Loucy (cell line): Measurements from ENCODE around the gene FOXO6.

Experiments used
- EZH2phosphoT487 ChIP-seq: fragments of 200-600 bp; IDR thresholded peaks from 2 replicates; pipeline ENCODE4 v1.6.1; 2018; ENCODE audit warnings: antibody characterized with exemption, mild to moderate bottlenecking, moderate library complexity, borderline replicate concordance
- TF ChIP-seq, protein P1 (sequence below): fragments of 200-600 bp; sonication (generic); conservative IDR thresholded peaks from 2 replicates; pipeline ENCODE4 v1.5.1; 2014; ENCODE audit warnings: mild to moderate bottlenecking, antibody characterized with exemption, low read length

GRCh38 chr1:41411229-41411628, 50.0 kb downstream of the FOXO6 start:
- TF ChIP-seq, protein P1, sequence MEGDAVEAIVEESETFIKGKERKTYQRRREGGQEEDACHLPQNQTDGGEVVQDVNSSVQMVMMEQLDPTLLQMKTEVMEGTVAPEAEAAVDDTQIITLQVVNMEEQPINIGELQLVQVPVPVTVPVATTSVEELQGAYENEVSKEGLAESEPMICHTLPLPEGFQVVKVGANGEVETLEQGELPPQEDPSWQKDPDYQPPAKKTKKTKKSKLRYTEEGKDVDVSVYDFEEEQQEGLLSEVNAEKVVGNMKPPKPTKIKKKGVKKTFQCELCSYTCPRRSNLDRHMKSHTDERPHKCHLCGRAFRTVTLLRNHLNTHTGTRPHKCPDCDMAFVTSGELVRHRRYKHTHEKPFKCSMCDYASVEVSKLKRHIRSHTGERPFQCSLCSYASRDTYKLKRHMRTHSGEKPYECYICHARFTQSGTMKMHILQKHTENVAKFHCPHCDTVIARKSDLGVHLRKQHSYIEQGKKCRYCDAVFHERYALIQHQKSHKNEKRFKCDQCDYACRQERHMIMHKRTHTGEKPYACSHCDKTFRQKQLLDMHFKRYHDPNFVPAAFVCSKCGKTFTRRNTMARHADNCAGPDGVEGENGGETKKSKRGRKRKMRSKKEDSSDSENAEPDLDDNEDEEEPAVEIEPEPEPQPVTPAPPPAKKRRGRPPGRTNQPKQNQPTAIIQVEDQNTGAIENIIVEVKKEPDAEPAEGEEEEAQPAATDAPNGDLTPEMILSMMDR = no peak
- no peak for TF ChIP-seq EZH2phosphoT487
